ENCODE data around the gene BIRC2. TPM values are rescaled to one million over a fixed set of nuclear protein-coding genes. Genes with fewer than 3 reads are reported as not detected.

BIRC2 gene
- total RNA-seq, 1 experiment from 2014 or later, result 32.6 TPM

GRCh38 chr11:102347462-102348370, 702 bp downstream of the BIRC2 start (continued):
- TF ChIP-seq, protein P1, sequence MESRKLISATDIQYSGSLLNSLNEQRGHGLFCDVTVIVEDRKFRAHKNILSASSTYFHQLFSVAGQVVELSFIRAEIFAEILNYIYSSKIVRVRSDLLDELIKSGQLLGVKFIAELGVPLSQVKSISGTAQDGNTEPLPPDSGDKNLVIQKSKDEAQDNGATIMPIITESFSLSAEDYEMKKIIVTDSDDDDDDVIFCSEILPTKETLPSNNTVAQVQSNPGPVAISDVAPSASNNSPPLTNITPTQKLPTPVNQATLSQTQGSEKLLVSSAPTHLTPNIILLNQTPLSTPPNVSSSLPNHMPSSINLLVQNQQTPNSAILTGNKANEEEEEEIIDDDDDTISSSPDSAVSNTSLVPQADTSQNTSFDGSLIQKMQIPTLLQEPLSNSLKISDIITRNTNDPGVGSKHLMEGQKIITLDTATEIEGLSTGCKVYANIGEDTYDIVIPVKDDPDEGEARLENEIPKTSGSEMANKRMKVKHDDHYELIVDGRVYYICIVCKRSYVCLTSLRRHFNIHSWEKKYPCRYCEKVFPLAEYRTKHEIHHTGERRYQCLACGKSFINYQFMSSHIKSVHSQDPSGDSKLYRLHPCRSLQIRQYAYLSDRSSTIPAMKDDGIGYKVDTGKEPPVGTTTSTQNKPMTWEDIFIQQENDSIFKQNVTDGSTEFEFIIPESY (IDR thresholded peaks at IDR 0.05; ENCODE audit: extremely low read depth, insufficient replicate concordance, low read length), result no peak

- no TSS peak for BruUV-seq (replicated peaks)
- H3K27ac ChIP-seq (ENCODE audit: low read depth, low read length), result no peak overlapping the region
- ChIA-PET POLR2A (no interaction called here), CTCF (no interaction called here), RAD21 (ENCODE audit: low non-redundant PET in 1 of 2, low total read pairs in 2 of 2, uncharacterized antibody in 2 of 2, unreplicated experiment in 2 of 2) (no interaction called here)
- intact Hi-C loops (cut with micrococcal nuclease), result no loop called here
- no peaks in the 10 kb centered on the region for H3K4me1 ChIP-seq (ENCODE audit: control insufficient read depth in 1 of 2, insufficient read depth in 2 of 2, low read length in 2 of 2)
- no peaks in the 10 kb centered on the region for H3K9me2 ChIP-seq (ENCODE audit: insufficient read depth)
- TF ChIP-seq ZNF274 (IDR thresholded peaks at IDR 0.05; ENCODE audit: low read depth, low read length) (no peak), MAX (IDR thresholded peaks at IDR 0.05) (no peak), SRF (IDR thresholded peaks at IDR 0.05; ENCODE audit: low read depth) (no peak), ELF1 (IDR thresholded peaks at IDR 0.05; ENCODE audit: borderline replicate concordance, low read depth) (no peak), REST (IDR thresholded peaks at IDR 0.05; ENCODE audit: low read depth) (no peak), RAD21 (IDR thresholded peaks at IDR 0.05; ENCODE audit: low read depth) (no peak), EGR1 (IDR thresholded peaks at IDR 0.05; ENCODE audit: low read depth) (no peak), CBX3 (IDR thresholded peaks at IDR 0.05; ENCODE audit: low read depth) (no peak)
- H3K9me3 ChIP-seq (ENCODE audit: control insufficient read depth in 1 of 2, insufficient read depth in 1 of 2, low read depth in 1 of 2, low read length in 2 of 2), result no peaks in the 10 kb centered on the region
- DNase-seq (ENCODE audit: low read depth, low spot score) (no peak), ATAC-seq (no peak)
- peaks cover 4 to 30% of the 10 kb centered on the region in 2 experiments; a peak in 3 of 4 replicates for H3K36me3 ChIP-seq (ENCODE audit: control insufficient read depth in 1 of 2, insufficient read depth in 2 of 2, low read length in 2 of 2)
- H3K27me3 ChIP-seq (ENCODE audit: insufficient read depth, low read length), result no peaks in the 10 kb centered on the region
- no peaks in the 10 kb centered on the region for H4K20me1 ChIP-seq (ENCODE audit: insufficient read depth)
- H3K9ac ChIP-seq (ENCODE audit: low read length), result no peak overlapping the region
- H3K4me2 ChIP-seq (ENCODE audit: low read length), result no peak overlapping the region
- H3K4me3 ChIP-seq (replicated peaks in 1 of 2; ENCODE audit: low read depth in 1 of 2, low read length in 2 of 2), result no peak overlapping the region
- H3K79me2 ChIP-seq (ENCODE audit: insufficient read depth, low read length), result peaks cover 64% of the 10 kb centered on the region
- H2AFZ ChIP-seq (ENCODE audit: low read depth, low read length, poor library complexity, severe bottlenecking), result no peak overlapping the region
Observed at GRCh38 chr11:102357116-102357515, 10.1 kb downstream of the BIRC2 start.

All from HCT116 (cell line).